Mesendoderm (in vitro differentiated cells): ENCODE data around the gene UQCC2. TPM values are rescaled to one million over a fixed set of nuclear protein-coding genes. Genes with fewer than 3 reads are reported as not detected.

Source experiments
- DNase-seq: peaks from one replicate; pipeline ENCODE4 v3.0.0; 2013
- H2AK5ac ChIP-seq: 2 replicates; pipeline ENCODE4 v1.6.1; 2013; ENCODE audit warnings: low read length, inconsistent platforms
- H2BK120ac ChIP-seq: 2 replicates; pipeline ENCODE4 v1.6.1; 2013; ENCODE audit warnings: low read depth, mild to moderate bottlenecking, low read length, moderate library complexity, mixed read lengths
- H2BK15ac ChIP-seq: replicated peaks from 2 replicates; pipeline ENCODE4 v1.6.1; 2013; ENCODE audit warnings: low read depth, mild to moderate bottlenecking, moderate library complexity
- H2BK5ac ChIP-seq: 2 replicates; pipeline ENCODE4 v1.6.1; 2013; ENCODE audit warnings: low read length, inconsistent platforms
- H3K18ac ChIP-seq: 2 replicates; pipeline ENCODE4 v1.6.1; 2013; ENCODE audit warnings: mild to moderate bottlenecking, low read length, mixed read lengths
- H3K23ac ChIP-seq: one replicate; pipeline ENCODE4 v1.6.1; 2013; ENCODE audit warnings: low read length
- H3K27ac ChIP-seq: 2 replicates; pipeline ENCODE4 v1.5.1; 2013; ENCODE audit warnings: low read depth, mild to moderate bottlenecking, inconsistent platforms, low read length, moderate library complexity
- H3K27me3 ChIP-seq: 2 replicates; pipeline ENCODE4 v1.6.1; 2013; ENCODE audit warnings: low read length, control low read depth, mild to moderate bottlenecking, inconsistent platforms; ENCODE audit not compliant: insufficient read depth, poor library complexity
- H3K36me3 ChIP-seq: 2 replicates; pipeline ENCODE4 v1.6.1; 2013; ENCODE audit warnings: low read length, inconsistent platforms; ENCODE audit not compliant: control insufficient read depth, insufficient read depth
- H3K4ac ChIP-seq: one replicate; pipeline ENCODE4 v1.6.1; 2013; ENCODE audit warnings: low read depth, mild to moderate bottlenecking, low read length, moderate library complexity
- H3K4me1 ChIP-seq: 2 replicates; pipeline ENCODE4 v1.6.1; 2013; ENCODE audit warnings: low read depth, low read length, inconsistent platforms; ENCODE audit not compliant: control insufficient read depth
- H3K4me2 ChIP-seq: 2 replicates; pipeline ENCODE4 v1.6.1; 2013; ENCODE audit warnings: low read length
- H3K4me3 ChIP-seq: 2 replicates; pipeline ENCODE4 v1.5.1; 2013; ENCODE audit warnings: mild to moderate bottlenecking, low read length
- H3K56ac ChIP-seq: one replicate; pipeline ENCODE4 v1.6.1; 2013; ENCODE audit warnings: low read length
- H3K79me1 ChIP-seq: 2 replicates; pipeline ENCODE4 v1.6.1; 2013; ENCODE audit warnings: low read length, inconsistent platforms
- H3K79me2 ChIP-seq: 2 replicates; pipeline ENCODE4 v1.6.1; 2013; ENCODE audit warnings: mild to moderate bottlenecking, low read length; ENCODE audit not compliant: control insufficient read depth, insufficient read depth
- H3K9ac ChIP-seq: 2 replicates; pipeline ENCODE4 v1.6.1; 2013; ENCODE audit warnings: low read length, inconsistent platforms
- H4K5ac ChIP-seq: one replicate; pipeline ENCODE4 v1.6.1; 2013; ENCODE audit warnings: low read length
- H4K8ac ChIP-seq: one replicate; pipeline ENCODE4 v1.6.1; 2013; ENCODE audit warnings: low read depth, mild to moderate bottlenecking, control low read depth, low read length, moderate library complexity
- WGBS: extraction: QIAGEN DNeasy Blood & Tissue Kit; methylation state at CpG from one replicate; pipeline ENCODE4 v1.1.7; 2013; ENCODE audit warnings: low lambda C conversion rate, missing lambda C conversion rate; ENCODE audit not compliant: insufficient coverage; ENCODE audit errors: extremely low coverage; 5-methylcytosine and 5-hydroxymethylcytosine counted together
- small RNA-seq: library from polyadenylated mRNA; stranded (forward); fragments of <200 nt; extraction: miRNeasy Mini kit (QIAGEN cat#:217004); gene quantifications from one replicate; pipeline ENCODE3, GENCODE V24; 2013; ENCODE audit not compliant: insufficient read depth

UQCC2 gene

GRCh38 chr6:33652002-33652401 lies 59.5 kb downstream of the UQCC2 start:
- H3K79me2 ChIP-seq, result no peaks in the 10 kb centered on the region
- no peaks in the 10 kb centered on the region for H3K4me1 ChIP-seq
- H3K36me3 ChIP-seq, result no peaks in the 10 kb centered on the region
- no peaks in the 10 kb centered on the region for H3K27me3 ChIP-seq
- H3K79me1 ChIP-seq, result no peaks in the 10 kb centered on the region
- no peak overlapping the region for H3K9ac ChIP-seq
- H3K4me3 ChIP-seq, result no peak overlapping the region
- no peak overlapping the region for H2BK5ac ChIP-seq
- no peak overlapping the region for H3K23ac ChIP-seq
- H2BK15ac ChIP-seq, result no peak overlapping the region
- no peak overlapping the region for H3K27ac ChIP-seq
- no peak overlapping the region for H2BK120ac ChIP-seq
- H3K4ac ChIP-seq, result no peak overlapping the region
- H2AK5ac ChIP-seq, result no peak overlapping the region
- no peak for DNase-seq
- no peak overlapping the region for H3K18ac ChIP-seq
- H4K8ac ChIP-seq, result no peak overlapping the region
- H3K56ac ChIP-seq, result no peak overlapping the region
- WGBS, result no CpG with 5 or more reads among the region's 5 CpGs
- H4K5ac ChIP-seq, result no peak overlapping the region
- H3K4me2 ChIP-seq, result no peak overlapping the region

- no peak overlapping the region for H3K9ac ChIP-seq
- no peaks in the 10 kb centered on the region for H3K79me2 ChIP-seq
- H3K79me1 ChIP-seq, result no peaks in the 10 kb centered on the region
- no peak overlapping the region for H2AK5ac ChIP-seq
- H2BK5ac ChIP-seq, result no peak overlapping the region
- H4K8ac ChIP-seq, result no peak overlapping the region
- no CpG with 5 or more reads among the region's 4 CpGs for WGBS
- H3K4me3 ChIP-seq, result no peak overlapping the region
- H3K4me1 ChIP-seq, result no peaks in the 10 kb centered on the region
- no peak overlapping the region for H3K27ac ChIP-seq
- no peaks in the 10 kb centered on the region for H3K36me3 ChIP-seq
- no peak overlapping the region for H3K56ac ChIP-seq
- H4K5ac ChIP-seq, result no peak overlapping the region
- H3K4me2 ChIP-seq, result no peak overlapping the region
- no peaks in the 10 kb centered on the region for H3K27me3 ChIP-seq
- no peak overlapping the region for H2BK120ac ChIP-seq
- H3K18ac ChIP-seq, result no peak overlapping the region
- DNase-seq, result no peak
- no peak overlapping the region for H3K4ac ChIP-seq
- no peak overlapping the region for H3K23ac ChIP-seq
- H2BK15ac ChIP-seq, result no peak overlapping the region
Measured at GRCh38 chr6:33651403-33651802, 60.1 kb downstream of the UQCC2 start.

Small RNA genes lying within 50 kb of the gene (small RNA-seq; reads per million reads assigned to genes)
- not detected for gene MIR3934
